Nephron (organoid): ENCODE measurements around the gene DHRS1.

Experiments
- H3K27ac Mint-ChIP-seq, 3 experiments: 2 replicates each; pipeline ENCODE4 v1.8.0; 2020; ENCODE audit warnings: mixed read lengths in 3 of 3, mild to moderate bottlenecking in 2 of 3, moderate library complexity in 1 of 3
- H3K27me3 Mint-ChIP-seq: 2 replicates; pipeline ENCODE4 v1.8.0; 2021; ENCODE audit warnings: low read depth, mild to moderate bottlenecking, moderate library complexity, mixed read lengths
- H3K36me3 Mint-ChIP-seq: 2 replicates; pipeline ENCODE4 v1.8.0; 2020; ENCODE audit warnings: low read depth, mixed read lengths
- H3K4me1 Mint-ChIP-seq: 2 replicates; pipeline ENCODE4 v1.8.0; 2020; ENCODE audit warnings: mixed read lengths
- H3K4me3 Mint-ChIP-seq, 3 experiments: 2 replicates each; pipeline ENCODE4 v1.8.0; 2020; ENCODE audit warnings: mild to moderate bottlenecking in 3 of 3, mixed read lengths in 3 of 3, moderate library complexity in 2 of 3
- H3K9me3 Mint-ChIP-seq: 2 replicates; pipeline ENCODE4 v1.8.0; 2020; ENCODE audit warnings: mixed read lengths
- CTCF ChIP-seq, 3 experiments: fragments of 200-600 bp; sonication (generic); IDR thresholded peaks; one replicate each; pipeline ENCODE4 v1.5.0; 2021; ENCODE audit warnings: antibody characterized with exemption in 3 of 3; ENCODE audit not compliant: unreplicated experiment in 3 of 3

The DHRS1 gene

GRCh38 chr14:24252289-24253124, 47.1 kb downstream of the DHRS1 start:
- Mint-ChIP-seq H3K36me3 (no peaks in the 10 kb centered on the region), H3K27me3 (no peaks in the 10 kb centered on the region), H3K4me1 (no peaks in the 10 kb centered on the region), H3K4me3 (no peak overlapping the region), H3K9me3 (no peaks in the 10 kb centered on the region), H3K27ac (no peak overlapping the region)
- TF ChIP-seq CTCF (IDR thresholded peaks at IDR 0.05; ENCODE audit: unreplicated experiment in 3 of 3) = no peak

GRCh38 chr14:24251880-24252288, 47.7 kb downstream of the DHRS1 start:
- H3K36me3 Mint-ChIP-seq = no peaks in the 10 kb centered on the region
- H3K4me3 Mint-ChIP-seq = no peak overlapping the region
- H3K27ac Mint-ChIP-seq = no peak overlapping the region
- no peaks in the 10 kb centered on the region for H3K27me3 Mint-ChIP-seq
- H3K9me3 Mint-ChIP-seq = no peaks in the 10 kb centered on the region
- TF ChIP-seq CTCF (IDR thresholded peaks at IDR 0.05; ENCODE audit: unreplicated experiment in 3 of 3) = no peak
- H3K4me1 Mint-ChIP-seq = no peaks in the 10 kb centered on the region

- no peaks in the 10 kb centered on the region for H3K9me3 Mint-ChIP-seq
- no peak for TF ChIP-seq CTCF (IDR thresholded peaks at IDR 0.05; ENCODE audit: unreplicated experiment in 3 of 3)
- no peaks in the 10 kb centered on the region for H3K4me1 Mint-ChIP-seq
- H3K27ac Mint-ChIP-seq = no peak overlapping the region
- H3K27me3 Mint-ChIP-seq = no peaks in the 10 kb centered on the region
- no peaks in the 10 kb centered on the region for H3K36me3 Mint-ChIP-seq
- H3K4me3 Mint-ChIP-seq = no peak overlapping the region
These were observed 49.2 kb downstream of the DHRS1 start for GRCh38 chr14:24250354-24250753.

- Mint-ChIP-seq H3K36me3 (no peaks in the 10 kb centered on the region), H3K4me1 (peaks cover 4% of the 10 kb centered on the region), H3K4me3 (no peak overlapping the region), H3K27me3 (no peaks in the 10 kb centered on the region), H3K9me3 (no peaks in the 10 kb centered on the region), H3K27ac (no peak overlapping the region)
- no peak for TF ChIP-seq CTCF (IDR thresholded peaks at IDR 0.05; ENCODE audit: unreplicated experiment in 3 of 3)
These were observed 50.2 kb downstream of the DHRS1 start for GRCh38 chr14:24249230-24250021.

- no peaks in the 10 kb centered on the region for H3K36me3 Mint-ChIP-seq
- H3K27ac Mint-ChIP-seq = no peak overlapping the region
- no peak overlapping the region for H3K4me3 Mint-ChIP-seq
- TF ChIP-seq CTCF (IDR thresholded peaks at IDR 0.05; ENCODE audit: unreplicated experiment in 3 of 3) = no peak
- H3K9me3 Mint-ChIP-seq = no peaks in the 10 kb centered on the region
- H3K27me3 Mint-ChIP-seq = no peaks in the 10 kb centered on the region
- peaks cover 11% of the 10 kb centered on the region for H3K4me1 Mint-ChIP-seq
These were observed 52.2 kb downstream of the DHRS1 start for GRCh38 chr14:24247422-24247821.
